ENCODE data around the gene EHBP1L1.
A peak's percentile ranks its signal among the peaks of the same experiment; 100 is the strongest.
"Not testable (repeated sequence)": the region's sequence is repeated elsewhere in the genome, so short reads cannot be mapped to it uniquely, and the experiment has no call there.

The EHBP1L1 gene

DNA sequence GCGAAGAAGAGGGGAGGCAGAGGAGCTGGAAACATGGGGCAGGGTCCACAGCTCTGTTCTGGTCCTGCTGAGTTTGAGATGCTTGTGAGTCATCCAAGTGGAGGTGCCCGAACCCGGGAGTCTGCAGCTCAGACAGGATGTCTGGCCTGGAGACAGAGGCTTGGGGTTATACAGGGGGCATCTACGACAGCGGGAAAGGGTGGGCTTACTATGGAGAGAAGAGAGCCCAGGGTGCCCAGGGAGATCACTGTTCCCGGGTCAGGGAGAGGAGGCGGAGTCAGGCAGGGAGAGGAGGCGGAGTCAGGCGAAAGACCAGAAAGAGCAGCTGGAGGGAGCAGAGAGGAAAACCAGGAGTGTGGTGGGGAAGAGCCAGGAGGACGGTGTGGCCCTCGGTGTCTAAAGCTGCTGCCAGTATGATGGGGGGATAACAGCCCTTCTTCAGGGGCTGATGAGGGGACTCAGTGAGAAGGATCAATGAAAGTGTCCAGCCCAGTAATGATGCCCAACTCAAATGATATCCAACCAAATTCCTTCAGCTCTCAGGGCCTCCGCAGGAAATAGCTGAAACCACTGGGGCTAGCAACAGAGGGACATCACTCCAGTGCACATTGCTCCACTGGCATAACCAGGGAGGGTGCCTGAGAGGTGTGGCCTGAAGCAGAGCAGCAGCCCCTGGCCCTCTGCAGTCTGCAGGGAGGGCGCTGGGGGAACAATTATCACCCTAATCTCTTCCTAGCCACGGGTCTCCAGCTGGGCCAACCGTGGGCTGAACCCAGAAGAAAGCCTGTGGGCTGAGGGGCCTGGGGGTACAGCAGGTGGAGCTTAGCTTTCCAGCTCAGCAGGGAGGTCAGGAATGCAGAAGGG, 15.1 kb upstream of the EHBP1L1 start:
- DNase-seq (ENCODE audit: low read depth), result no peak

DNA sequence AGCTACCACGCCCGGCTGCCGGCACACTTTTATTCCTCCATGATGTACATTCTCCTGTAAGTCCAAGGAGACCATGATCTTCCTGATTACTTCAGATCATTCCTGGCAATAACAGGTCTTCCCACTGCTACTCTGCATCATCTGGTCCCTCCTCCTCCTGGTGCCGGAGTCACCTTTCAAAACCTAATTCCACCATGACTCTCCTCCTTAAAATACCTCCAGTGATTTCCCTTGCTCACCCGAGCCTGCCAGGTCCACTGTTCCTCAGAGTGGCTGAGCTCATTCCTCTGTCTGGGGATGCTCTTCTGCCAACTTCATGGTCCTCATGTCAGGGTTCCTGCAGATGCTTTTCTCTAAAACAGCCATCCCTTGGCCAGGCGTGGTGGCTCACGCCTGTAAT, 13.8 kb upstream of the EHBP1L1 start:
- DNase-seq (ENCODE audit: low read depth), result no peak

DNA sequence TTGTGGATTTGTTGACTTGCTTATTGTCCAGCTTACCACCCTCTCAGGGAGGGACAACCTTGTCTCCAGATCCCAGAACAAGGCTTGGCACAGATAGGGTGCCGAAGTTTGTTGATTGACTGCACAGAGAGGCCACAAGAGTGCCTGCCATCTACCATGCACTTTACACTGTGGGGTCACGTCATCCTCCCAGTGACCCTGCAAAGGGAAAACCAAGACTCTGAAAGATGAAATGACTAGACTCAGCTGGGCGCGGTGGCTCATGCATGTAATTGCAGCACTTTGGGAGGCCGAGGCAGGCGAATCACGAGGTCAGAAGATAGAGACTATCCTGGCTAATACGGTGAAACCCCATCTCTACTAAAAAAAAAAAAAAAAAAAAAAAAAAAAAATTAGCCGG, 13.1 kb upstream of the EHBP1L1 start:
- DNase-seq (ENCODE audit: low read depth), result no peak

DNA sequence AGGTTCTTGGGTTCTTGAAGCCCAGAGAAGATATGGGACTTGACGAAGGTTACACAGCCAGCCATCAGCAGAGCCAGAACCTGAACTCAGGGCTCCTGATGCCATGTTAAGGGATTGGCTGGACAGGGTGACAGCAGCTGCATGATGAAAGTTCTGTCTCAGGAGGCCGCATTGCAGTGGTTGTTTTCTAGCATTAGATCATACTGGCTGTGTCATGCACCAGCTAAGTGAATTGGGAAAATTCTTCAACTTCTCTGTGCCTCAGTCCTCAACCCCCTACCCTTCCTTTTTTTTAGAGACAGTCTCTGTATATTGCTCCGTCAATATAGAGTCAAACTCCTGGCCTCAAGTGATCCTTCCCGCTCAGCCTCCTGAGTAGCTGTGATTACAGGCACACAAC, 12.3 kb upstream of the EHBP1L1 start:
- DNase-seq (ENCODE audit: low read depth), result no peak

DNA sequence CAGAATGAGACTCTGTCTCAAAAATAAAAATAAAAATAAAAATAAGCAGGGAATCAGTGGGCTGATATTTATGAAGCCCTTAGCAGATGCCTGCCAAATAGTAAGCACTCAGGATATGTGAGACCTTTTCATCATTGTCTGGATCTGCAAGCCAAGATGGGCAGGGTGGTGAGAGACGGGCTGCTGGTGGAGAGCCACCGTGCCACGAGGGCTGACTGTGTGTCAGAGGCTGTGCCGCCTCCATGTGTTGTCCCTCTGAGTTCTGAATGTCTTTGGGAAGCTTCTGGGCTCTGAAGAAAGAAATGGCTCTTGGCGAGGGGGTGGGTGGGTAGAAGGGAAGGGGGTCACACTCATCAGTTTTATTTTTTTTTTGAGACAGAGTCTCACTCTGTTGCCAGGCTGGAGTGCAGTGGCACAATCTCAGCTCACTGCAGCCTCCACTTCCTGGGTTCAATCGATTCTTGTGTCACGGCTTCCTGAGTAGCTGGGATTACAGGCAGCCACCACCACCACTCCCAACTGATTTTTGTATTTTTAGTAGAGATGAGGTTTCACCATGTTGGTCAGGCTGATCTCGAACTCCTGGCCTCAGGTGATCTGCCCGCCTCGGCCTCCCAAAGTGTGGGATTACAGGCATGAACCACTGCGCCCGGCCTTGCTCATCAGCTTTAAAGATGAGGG, 10.8 kb upstream of the EHBP1L1 start:
- not testable (repeated sequence) for DNase-seq (ENCODE audit: low read depth)

DNA sequence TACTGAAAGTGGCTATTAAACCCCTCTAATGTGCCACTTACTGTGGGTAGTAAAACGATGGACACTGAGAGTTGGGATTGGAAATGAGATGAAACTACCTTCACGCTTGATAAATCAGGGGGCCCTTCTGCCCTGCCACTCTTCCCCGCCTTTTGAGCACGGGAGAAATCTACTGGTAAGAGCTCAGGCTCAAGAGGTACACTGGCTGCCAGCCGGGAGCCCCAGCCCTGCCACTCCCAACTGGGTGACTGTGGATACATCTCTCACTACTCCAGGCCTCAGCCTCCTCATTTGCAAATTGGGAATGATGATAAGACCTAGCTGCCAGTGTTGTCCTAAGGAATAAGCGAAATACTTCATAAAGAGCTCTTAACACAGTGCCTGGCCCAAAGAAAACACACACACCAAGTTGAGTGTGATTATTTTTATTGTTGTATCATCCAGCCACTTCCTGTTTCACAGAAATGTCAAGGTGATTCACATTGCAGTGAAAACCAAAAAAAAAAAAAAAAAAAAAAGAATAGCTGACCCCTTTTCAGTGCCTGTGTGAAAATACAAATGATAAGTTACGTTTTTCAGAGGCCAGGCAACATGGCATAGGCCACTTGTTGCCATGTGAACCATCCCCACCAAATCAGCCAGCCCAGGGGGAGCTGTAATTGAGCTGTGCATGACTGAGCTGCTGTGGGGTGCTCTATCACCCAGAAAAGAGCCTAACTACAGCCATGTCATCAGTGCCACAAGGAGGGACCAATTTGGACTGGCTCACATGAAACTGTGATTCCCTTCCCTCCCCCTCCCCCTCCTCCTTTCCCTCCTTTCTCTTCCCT, 10.0 kb upstream of the EHBP1L1 start:
- no peak for DNase-seq (ENCODE audit: low read depth)

DNA sequence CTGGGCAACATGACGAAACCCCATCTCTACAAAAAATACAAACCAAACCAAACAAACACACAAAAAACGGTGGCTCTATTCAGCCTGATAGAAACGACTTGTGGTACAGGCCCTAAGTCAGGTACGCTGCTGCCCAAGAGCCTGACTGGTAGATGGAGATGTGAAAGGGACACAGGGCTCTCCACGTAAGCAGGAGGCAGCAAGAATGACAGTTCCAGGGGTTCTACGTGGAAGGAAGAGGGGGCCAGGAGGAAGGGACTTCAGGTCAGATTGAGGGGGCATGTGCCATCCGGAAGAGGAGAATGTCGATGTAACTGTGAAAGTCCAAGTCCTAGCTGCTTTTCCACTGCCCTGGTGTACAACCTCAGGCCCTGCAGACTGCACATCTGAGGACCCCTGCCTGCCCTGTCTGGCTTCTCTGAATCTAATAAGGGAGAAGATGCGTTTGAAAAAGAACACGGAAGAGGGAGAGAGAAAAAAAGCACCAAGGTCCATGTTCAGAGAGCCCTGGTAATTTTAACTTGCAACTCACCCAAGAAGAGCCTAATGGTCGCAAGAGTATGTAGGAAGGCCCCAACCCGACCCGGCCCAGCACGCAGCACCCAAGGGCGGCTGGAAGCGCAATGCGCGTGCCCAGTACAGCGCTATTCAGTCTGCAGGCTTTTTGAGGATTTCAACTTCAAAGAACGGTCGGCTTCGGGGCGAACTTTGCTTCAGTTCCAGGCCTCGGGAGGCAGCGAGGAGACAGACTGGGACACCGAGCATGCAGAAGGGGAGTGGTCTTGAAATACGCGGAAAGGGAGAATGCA, 6.5 kb upstream of the EHBP1L1 start:
- no peak for DNase-seq (ENCODE audit: low read depth)

DNA sequence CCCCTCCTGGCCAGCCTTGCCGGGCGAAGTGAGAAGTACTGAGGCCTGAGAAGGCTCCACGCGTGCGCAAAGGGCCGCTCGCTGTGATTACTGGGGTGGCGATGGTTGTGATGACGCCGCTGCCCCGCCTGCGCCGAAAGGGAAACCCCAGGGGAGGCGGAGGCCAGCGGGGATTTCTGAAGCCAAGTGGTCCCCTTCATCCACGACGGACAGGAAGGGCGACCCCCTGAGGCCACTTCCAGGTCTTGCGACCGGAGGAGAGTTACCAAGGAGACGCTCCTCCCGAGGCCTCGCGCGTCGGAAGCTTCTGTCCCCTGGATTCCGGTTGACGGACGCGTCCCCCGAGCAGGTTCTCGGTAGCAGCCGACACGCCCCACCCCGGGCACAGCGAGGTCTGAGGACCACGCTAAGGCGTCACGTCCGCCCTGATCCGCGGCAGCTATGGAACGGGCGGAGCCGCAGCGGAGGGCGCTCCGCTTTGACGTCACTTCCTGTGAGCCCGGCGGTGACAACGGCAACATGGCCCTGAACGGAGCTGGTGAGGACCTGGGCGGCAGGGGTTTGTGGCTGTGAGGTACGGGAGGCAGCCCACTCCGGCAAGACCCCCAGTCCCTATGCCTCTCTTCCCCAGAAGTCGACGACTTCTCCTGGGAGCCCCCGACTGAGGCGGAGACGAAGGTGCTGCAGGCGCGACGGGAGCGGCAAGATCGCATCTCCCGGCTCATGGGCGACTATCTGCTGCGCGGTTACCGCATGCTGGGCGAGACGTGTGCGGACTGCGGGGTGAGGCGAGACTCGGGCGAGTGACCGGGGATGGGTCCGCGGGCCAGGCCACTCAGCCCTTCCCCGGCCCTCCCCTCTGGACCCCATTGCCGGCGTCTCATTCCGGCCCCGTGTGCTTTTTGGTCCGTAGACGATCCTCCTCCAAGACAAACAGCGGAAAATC, 5.6 kb upstream of the EHBP1L1 start, which contains the start of gene ZNRD2:
Gene ZNRD2 (plus strand): TSS at position 505 of the 946 bp plus-strand sequence. CDS start 15 bp downstream, at position 520.
- peak; percentile 97 for DNase-seq (ENCODE audit: low read depth)

DNA sequence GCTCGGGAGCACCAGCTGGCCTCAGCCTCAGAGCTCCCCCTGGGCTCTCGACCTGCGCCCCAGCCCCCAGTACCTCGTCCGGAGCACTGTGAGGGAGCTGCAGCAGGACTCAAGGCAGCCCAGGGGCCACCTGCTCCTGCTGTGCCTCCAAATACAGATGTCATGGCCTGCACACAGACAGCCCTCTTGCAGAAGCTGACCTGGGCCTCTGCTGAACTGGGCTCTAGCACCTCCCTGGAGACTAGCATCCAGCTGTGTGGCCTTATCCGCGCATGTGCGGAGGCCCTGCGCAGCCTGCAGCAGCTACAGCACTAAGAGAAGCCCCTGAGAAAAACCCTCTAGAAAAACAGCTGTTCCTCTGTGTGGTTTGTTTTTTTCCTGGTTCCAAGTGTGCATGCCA, 4.4 kb upstream of the EHBP1L1 start:
- no peak for DNase-seq (ENCODE audit: low read depth)

DNA sequence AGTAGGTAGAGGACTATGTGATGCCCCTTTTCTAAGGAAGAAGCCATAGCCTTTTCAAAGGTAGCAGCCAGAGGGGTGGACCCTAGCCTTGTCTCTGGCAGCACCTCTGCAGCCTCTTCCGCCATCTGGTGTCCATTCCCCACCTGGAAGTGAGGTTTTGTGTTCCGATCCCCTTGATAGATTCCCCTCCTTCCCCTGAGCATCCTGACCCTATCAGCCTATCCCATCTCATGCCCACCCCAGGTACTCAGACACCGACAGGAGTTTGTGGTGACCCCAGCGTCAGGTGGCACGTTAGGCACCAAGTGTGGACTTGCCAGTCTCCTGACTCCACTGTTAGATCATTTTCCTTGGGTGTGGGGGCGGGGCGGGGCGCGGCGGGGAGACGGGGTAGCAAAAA, 3.9 kb upstream of the EHBP1L1 start:
- DNase-seq (ENCODE audit: low read depth), result no peak

DNA sequence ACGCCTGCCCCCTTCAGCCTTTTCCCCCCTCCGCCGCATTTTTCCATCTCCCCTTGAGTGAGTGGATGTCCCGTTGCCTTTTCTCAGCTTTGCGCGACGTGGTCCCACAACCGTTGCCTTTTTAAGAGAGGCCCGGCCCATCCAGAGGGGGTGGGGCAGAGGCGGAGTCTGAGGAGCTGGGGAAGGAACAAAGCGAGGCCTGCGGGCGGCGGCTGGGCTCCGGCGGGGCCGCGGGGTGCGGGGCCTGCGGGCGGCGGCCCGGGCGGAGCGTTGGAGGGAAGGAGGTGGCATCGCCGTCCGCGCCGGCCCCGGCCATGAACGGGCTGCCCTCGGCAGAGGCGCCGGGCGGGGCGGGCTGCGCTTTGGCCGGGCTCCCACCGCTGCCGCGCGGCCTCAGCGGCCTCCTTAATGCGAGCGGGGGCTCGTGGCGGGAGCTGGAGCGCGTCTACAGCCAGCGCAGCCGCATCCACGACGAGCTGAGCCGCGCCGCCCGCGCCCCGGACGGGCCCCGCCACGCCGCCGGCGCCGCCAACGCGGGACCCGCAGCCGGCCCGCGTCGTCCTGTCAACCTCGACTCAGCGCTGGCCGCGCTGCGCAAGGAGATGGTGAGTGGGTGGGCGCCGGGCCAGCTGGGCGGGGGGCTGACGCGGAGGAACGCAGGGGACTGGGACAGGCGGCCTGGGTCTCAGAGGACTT, 3.3 kb upstream of the EHBP1L1 start, which contains the start of gene FAM89B:
Gene FAM89B (plus strand): TSS at position 183 of the 696 bp plus-strand sequence. CDS start 132 bp downstream, at position 315.
- DNase-seq (ENCODE audit: low read depth), result no peak

DNA sequence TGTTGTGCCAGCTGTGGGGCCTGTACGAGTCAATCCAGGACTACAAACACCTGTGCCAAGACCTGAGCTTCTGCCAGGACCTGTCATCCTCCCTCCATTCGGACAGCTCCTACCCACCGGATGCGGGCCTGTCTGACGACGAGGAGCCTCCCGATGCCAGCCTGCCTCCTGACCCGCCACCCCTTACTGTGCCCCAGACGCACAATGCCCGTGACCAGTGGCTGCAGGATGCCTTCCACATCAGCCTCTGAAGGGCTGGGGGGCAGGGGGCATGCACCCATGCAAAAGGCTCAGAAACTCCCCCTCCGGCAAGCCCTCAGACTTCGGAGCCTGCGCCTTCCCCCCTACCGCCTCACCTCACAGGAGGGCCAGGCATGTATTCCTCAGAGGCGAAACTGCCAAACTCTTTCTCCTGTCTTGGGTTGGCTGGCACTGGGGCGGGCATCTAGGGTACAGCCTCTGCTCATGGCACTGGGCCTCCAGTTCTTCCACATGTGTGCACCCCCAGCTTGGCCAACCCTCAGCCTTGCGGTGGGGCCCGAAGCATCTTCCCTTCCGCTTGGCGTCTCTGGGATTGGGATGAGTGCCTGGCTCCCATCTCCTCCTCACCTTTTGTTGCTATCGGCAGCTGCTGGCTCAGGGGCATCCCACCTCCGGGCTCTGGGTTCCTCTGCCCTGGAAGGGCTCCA, 2.3 kb upstream of the EHBP1L1 start:
- no peak for DNase-seq (ENCODE audit: low read depth)

DNA sequence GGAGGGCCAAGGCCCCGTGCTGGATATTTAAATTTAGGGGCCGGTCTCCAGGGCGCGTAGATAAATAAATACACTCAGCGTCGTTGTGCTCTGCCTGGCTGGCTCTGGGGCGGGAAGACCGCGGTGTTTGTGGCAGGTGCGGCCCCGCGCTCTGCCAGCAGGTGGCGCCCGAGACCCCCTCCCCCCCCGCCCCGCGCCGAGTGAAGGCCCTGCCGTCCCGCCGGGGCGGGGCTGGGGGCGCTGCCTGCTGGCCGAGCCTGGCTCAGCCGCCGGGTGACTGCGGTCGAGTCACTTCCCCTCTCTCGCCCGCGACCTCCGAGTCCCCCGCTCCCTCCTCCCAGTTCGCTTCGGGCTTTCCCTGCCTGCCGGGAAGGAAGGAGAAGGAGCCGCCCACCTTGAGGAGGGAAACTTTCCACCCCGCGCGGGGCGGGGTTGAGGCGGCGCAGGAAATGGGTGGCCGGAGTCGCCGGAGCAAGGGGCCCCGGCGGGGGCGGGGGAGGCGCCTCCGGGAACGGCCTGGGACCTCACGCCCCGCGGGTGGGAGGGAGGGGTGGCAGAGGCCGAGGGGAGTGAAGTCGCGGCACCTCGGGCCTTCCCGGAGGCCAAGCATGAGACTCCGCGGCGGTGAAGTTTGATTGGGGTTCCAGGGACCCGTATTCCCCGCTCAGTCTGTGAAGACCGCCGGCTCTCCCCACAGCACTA, 1.6 kb upstream of the EHBP1L1 start:
- peak; percentile 82 for DNase-seq (ENCODE audit: low read depth)

DNA sequence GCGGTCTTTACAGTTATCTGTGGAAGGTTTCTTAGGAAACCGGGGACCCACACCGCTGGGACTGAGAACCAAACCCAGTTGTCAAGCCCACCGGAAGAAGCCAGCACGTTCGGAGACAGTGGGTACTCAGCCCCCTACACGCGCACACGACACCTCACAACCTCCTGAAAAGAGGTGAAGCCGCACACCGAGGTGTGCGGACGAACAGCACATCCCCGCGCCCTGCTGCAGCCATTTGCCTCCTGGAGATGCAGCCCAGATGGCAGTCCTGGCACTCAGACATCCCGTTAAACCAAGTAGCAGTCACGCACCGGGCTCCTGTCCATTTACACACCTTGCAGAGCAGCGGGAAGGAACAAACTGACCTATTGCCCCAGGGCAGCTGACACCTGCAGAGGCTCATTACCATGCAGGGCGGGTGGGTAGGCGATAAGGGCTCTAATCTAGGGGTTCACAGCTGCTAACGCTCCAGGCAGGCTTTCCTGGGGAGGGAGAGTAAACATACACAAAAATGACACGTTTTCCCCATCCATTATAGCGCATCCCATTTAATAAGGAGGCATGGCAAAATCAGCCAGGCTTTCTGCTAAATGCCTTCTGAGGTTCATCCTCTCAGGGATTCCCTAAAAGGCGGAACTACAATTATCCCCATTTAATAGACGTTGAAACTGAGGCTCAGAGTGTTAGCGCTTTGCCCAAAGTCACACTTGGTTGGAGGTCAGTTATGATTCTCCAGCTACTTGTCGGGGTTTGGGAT, 864 bp upstream of the EHBP1L1 start:
- DNase-seq (ENCODE audit: low read depth), result no peak

DNA sequence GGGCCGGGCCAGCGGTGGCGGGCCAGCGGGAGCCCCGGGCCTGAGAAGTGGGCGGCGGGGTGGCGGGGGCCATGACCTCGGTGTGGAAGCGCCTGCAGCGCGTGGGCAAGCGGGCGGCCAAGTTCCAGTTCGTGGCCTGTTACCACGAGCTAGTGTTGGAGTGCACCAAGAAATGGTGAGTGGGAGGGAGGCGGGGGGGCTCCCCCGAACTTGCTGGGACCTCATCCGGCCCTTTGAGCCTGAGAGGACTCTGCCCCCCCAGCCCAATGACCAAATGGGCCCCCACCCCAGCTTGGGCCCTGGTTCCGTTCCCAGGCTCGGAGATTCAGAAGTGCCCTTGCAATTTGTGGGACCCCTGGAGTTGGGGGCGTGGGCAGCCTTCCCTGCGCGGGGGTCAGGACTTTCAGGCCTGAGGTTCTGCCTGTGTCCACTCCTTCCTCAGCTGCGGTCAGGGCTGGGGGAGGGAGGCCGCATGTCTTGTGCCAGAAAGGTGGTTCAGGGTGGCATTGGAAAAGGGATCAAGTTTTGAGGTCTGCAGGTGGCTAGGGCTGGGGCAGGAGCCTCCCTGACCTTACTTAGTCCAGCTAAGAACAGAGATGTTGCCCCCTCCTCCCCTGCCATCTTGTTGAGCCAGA, 496 bp downstream of the EHBP1L1 start:
- no peak for DNase-seq (ENCODE audit: low read depth)

DNA sequence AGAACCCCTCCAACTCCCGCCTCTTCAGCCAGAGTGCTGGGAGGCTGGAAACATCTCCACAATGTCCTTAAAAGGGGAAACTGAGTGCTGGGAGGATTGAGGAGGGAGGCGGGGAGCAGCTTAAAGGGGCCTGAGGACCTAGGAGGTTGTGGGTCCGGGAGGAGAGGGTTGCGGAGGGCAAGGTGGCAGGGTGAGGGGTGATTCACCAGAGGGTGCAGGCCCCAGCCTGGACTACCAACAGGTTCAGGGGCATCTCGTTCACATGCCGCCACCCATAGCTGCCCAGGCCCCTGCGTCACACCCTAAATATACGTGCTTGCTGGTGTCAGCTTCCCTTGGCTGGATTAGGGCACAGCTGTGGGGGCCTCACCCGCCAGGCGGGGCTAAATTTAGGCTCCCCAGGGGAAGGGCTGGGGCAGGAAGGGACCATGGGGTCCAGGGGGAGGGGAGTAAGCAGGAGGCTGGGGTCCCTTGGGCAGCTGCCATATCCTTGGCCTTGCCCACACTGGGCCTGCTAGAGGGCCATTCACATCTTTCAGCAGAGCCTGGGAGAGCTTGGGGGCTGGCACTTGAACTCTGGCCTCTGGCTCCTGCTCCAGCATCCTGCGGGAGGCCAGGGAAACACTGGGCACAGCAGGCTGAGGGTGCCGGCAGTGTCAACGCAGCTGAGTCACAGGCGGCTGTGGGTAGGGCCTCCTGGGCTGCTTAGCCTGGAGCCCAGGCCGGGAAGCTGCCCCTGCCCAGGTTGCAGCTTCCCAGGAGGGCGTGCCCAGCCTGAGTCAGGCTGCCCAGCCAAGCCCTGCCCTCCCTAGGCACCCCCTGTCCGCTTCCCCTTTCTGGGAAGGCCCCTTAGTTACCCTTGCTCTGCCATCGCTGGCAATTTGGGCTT, 1.3 kb downstream of the EHBP1L1 start:
- no peak for DNase-seq (ENCODE audit: low read depth)
